HG03558 (cell line): Measurements from ENCODE around the gene ZNF574.

Source experiments
- ATAC-seq: cut with Tn5 transposase; IDR thresholded peaks from one replicate; pipeline ENCODE4 v1.9.1; 2021; ENCODE audit warnings: moderate number of reproducible peaks; ENCODE audit not compliant: unreplicated experiment; ENCODE audit errors: extremely low read depth

Gene ZNF574

GRCh38 chr19:42121036-42121621 is 45.2 kb downstream of the ZNF574 start:
- no peak for ATAC-seq

DNA sequence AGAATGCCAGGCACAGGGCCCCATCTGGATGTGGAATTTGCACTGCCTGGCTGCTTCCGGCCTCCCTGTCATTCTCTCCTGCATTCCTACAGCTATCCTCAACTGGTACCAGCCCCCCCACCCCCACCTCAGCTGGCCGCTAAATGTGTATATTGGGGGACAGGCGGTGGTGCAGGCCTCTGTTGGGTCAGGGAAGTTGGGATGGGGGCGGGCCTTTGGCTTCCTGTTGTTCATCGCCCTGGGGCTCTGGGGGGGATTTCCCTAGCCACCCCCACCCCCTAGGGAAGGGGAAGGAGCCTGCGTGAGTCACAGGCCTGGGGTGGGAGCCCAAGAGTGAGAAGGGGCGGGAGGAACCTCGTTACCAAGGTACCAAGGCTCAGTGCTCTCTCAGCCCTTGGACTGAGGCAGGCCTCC is 45.7 kb downstream of the ZNF574 start:
- no peak for ATAC-seq

GRCh38 chr19:42122691-42123607 is 47.0 kb downstream of the ZNF574 start:
- ATAC-seq: no peak

- ATAC-seq: no peak
Observed at GRCh38 chr19:42123765-42124164, 47.8 kb downstream of the ZNF574 start.

GRCh38 chr19:42124386-42124901 is 48.5 kb downstream of the ZNF574 start:
- no peak for ATAC-seq

DNA sequence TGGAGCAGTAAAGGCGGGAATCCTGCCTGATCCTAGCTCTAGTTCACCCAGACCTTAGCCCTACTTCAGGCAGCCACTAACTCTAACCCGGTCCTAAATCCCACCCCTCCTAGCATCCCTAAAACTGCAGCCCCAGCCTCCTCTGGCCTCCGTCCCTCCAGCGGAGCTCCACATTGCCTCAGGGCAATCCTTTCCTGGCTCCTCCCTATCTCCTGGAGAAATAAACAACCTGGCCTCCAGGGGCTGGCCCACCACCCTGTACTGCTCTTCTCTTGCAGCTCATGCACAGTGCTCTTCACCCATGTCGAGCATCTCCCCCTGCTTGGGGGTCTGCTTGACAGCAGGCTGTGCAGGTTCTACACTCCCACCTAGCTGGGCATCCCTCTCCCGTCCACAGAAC is 49.6 kb downstream of the ZNF574 start:
- ATAC-seq: no peak

DNA sequence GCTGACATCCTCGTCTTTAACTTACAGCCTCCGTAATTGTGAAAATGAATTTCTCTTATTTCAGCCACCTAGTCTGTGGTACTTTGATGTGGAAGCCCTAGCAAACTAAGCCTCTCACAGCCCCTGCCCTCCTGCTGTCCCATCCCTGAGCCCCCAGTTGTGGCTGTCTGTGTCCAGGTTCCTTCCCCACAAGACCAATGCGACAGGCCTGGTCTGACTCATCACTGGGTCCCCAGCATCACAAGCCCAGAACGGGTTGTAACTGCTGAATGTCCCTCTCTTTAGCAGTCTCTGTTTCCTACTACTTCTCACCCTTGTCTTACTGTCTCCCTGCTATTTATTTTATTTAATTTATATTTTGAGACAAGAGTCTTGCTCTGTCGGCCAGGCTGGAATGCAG is 50.6 kb downstream of the ZNF574 start:
- no peak for ATAC-seq

DNA sequence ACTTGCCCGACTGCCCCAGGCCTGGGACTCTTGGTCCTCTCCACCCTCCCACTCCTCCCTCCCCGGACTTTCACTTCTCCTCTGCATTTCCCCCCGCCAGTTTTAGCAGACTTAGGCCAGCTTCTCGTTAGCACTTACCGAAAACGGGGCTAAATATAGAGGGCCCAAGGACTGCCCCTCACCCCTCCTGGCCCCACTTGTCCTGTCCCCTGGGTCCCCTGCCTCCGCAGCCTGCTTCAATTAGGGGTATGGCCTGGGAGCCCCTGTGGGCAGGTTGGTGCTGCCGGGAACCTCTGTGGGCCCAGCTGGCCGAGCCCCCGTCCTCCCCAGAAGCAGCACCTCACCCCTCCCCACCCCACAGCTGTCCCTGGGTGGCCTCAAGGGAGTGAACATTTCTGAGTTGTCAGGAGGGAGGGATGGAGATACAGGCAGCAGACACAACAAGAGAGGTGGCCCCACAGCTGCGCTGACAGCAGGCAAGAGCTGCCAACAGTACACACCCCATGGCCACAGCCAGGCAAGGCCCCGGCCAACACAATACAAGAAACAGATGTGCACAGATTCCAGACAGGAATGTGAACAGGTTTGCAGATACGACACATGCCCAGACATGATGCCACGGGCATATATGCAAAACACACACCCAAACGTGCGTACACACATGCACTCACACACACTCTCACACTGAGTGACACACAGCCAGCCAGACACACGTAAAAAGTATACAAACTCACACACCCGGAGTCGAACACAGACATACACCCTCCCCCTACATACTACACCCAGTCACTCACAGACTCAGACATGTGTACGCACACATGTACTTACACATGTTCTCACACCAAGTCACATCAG is 53.7 kb downstream of the ZNF574 start:
- ATAC-seq: no peak

DNA sequence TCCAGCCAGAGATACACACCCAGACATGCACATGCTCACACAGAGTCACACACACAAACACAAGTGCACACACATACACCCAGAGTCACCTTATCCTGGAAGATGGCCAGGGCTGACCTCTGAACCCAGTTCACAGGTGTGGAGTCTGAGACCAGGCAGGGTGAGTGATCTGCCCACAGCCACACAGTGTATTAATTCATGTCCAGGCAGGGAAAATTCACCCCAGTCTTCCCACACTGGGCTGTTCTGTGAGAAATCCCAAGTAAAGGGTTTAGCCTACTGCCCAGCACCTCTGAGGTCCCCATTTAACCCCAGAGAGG is 54.2 kb downstream of the ZNF574 start:
- ATAC-seq: no peak
